ENCODE data around the gene DCC.

GRCh38 chr18:52523566-52523965, 183.6 kb downstream of the DCC start:
- TF ChIP-seq POLR2A (IDR thresholded peaks at IDR 0.05) (no peak), CTCF (IDR thresholded peaks at IDR 0.05) (no peak)
